Measurements from ENCODE around the gene MBNL2. TPM values are rescaled to one million over a fixed set of nuclear protein-coding genes. Genes with fewer than 3 reads are reported as not detected.

Gene MBNL2
- total and polyA plus RNA-seq, 2 of the 13 experiments (the other 11 are each of a cell fraction or from before 2014, with no cell fraction given) = 30.8 to 59.0 TPM

DNA sequence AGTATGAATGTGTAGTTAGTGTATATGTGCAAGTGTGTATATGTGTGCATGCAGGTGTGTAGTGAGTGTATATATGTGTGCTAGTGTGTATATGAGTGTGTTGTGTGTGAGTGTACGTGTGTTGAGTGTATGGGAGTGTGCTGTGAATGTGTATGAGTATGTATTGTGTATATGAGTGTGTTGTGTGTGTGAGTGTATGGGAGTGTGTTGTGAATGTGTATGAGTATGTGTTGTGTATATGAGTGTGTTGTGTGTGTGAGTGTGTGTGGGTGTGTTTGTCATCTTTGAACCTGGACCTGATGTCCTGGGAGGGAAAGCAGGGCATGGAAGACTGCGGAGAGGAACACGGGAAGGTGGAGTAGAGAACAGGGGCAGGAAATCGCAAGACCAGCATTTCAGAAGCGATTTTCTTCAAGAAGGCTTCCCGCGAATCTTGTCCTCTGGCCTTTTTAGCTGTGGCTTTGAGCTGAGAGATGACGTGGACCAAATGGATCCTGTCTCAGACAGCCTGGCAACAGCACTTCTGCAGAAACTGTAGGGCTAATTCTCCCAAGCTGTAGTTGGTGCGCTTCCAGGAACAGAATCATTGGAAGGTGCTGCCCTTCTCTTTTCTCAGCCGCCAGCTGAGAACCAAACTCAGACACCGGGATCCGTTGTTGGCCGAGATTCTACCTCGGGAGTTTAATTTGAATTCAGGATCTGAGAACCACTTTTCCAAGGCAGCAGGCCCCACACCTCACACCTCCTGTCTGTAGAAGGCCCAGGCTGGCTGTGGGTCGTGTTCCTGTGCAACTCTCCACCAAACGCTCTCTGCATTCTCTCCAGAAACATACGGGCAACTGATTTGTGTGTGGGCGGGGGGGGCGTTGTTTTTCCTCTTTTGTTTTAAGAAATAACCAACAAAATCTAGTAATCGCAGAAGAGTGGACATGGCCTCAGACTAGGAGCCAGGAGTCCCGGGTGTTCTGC, 117.2 kb downstream of the MBNL2 start (continued):
- TF ChIP-seq, protein P1, sequence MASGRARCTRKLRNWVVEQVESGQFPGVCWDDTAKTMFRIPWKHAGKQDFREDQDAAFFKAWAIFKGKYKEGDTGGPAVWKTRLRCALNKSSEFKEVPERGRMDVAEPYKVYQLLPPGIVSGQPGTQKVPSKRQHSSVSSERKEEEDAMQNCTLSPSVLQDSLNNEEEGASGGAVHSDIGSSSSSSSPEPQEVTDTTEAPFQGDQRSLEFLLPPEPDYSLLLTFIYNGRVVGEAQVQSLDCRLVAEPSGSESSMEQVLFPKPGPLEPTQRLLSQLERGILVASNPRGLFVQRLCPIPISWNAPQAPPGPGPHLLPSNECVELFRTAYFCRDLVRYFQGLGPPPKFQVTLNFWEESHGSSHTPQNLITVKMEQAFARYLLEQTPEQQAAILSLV (CRISPR knock-in tag; IDR thresholded peaks at IDR 0.05; ENCODE audit: borderline replicate concordance) = no peak
- TF ChIP-seq BORCS8-MEF2B (CRISPR knock-in tag; IDR thresholded peaks at IDR 0.05) (no peak), ZNF136 (CRISPR knock-in tag; IDR thresholded peaks at IDR 0.05; ENCODE audit: low read depth) (no peak), ZNF672 (CRISPR knock-in tag; IDR thresholded peaks at IDR 0.05) (no peak), ZMYM2 (CRISPR knock-in tag; IDR thresholded peaks at IDR 0.05) (no peak), ZNF138 (CRISPR knock-in tag; IDR thresholded peaks at IDR 0.05; ENCODE audit: low read depth) (no peak), POLR2G (IDR thresholded peaks at IDR 0.05; ENCODE audit: low read depth, low read length) (no peak)

DNA sequence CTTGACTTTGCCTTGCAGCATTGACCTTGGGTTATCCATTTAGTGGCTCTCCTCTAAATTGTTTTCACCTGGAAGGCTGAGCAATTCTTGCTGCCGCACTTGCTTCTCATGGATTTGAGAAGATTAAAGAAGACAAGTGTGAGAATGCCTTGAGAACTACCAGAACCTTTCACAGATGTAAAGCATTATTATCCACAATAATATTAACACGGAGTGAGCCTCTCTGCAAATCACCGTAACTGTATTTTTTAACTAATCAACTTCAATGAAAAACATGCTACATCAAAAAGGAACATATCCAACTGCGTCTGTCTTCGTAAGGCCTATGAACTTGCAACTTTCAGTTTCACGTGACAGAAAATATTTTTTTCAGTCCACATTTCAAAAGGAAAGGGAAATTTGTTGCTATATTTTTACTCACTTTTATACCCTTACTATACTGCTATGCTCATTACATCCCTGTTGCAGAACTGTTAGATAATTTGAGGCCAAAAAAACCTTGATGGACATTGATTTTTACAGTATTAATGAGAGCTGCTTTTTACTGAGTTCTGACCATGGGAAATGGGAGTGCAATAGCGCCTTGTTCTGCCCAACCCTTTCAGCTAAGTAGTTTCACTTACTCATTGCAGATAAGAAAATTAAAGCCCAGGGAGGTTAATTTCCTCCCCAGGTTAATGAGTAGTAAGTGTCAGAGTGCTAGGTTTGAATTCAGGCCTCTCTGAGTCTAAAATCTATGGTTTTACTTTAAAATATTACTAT, 118.0 kb downstream of the MBNL2 start:
- WGBS (ENCODE audit: low lambda C conversion rate) = 95% methylated on average over 7 of the region's 7 CpGs
- POLR2A ChIA-PET = no interaction called here
- no peak for TF ChIP-seq RBFOX2 (IDR thresholded peaks at IDR 0.05; ENCODE audit: low read depth, low read length)
- no peak for TF ChIP-seq ZFP37 (CRISPR knock-in tag; IDR thresholded peaks at IDR 0.05; ENCODE audit: borderline replicate concordance)
- no peak for TF ChIP-seq NKX3-1 (CRISPR knock-in tag; IDR thresholded peaks at IDR 0.05)
- TF ChIP-seq, protein P2, sequence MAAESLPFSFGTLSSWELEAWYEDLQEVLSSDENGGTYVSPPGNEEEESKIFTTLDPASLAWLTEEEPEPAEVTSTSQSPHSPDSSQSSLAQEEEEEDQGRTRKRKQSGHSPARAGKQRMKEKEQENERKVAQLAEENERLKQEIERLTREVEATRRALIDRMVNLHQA (CRISPR knock-in tag; IDR thresholded peaks at IDR 0.05) = no peak
- no peak for TF ChIP-seq ZNF564 (CRISPR knock-in tag; IDR thresholded peaks at IDR 0.05)
- no peak for TF ChIP-seq TAF15 (IDR thresholded peaks at IDR 0.05; ENCODE audit: low read depth, low read length, poor library complexity, severe bottlenecking)
- TF ChIP-seq PHF21A (CRISPR knock-in tag; IDR thresholded peaks at IDR 0.05) = no peak
- no peak for TF ChIP-seq HDAC6 (IDR thresholded peaks at IDR 0.05; ENCODE audit: low read depth, low read length)
- Histone ChIP-seq H3K4me3 (replicated peaks in 1 of 3; ENCODE audit: insufficient read depth in 1 of 3, low read depth in 2 of 3, low read length in 3 of 3) (no peak overlapping the region), H4K20me1 (ENCODE audit: insufficient read depth, low read length) (peaks cover 17% of the 10 kb centered on the region), H3K4me2 (ENCODE audit: low read depth, low read length) (no peak overlapping the region), H3K27me3 (ENCODE audit: control insufficient read depth in 1 of 2, insufficient read depth in 2 of 2, low read length in 2 of 2) (no peaks in the 10 kb centered on the region), H3K36me3 (replicated peaks in 1 of 2; ENCODE audit: control insufficient read depth in 1 of 2, insufficient read depth in 2 of 2, low read length in 2 of 2) (peaks cover 30 to 72% of the 10 kb centered on the region in 2 experiments), H3K9ac (ENCODE audit: insufficient read depth, low read depth, low read length) (no peak overlapping the region), H2AFZ (ENCODE audit: low read length) (no peak overlapping the region), H3K27ac (ENCODE audit: extremely low read length, insufficient read depth, low read length) (no peak overlapping the region), H3K4me1 (ENCODE audit: insufficient read depth, low read length) (peaks cover 18% of the 10 kb centered on the region), H3K9me3 (ENCODE audit: low read length) (no peaks in the 10 kb centered on the region), H3K79me2 (ENCODE audit: insufficient read depth, low read length) (peaks cover 11% of the 10 kb centered on the region)
- CTCF ChIA-PET (ENCODE audit: low intra/inter-chr PET ratio, low total read pairs) = no interaction called here
- DNase-seq (ENCODE audit: low spot score) (no peak), ATAC-seq (no peak), FAIRE-seq (no peak)
- intact Hi-C loops (cut with micrococcal nuclease; ENCODE audit: unreplicated experiment) = no loop called here
- BruUV-seq (replicated peaks) = no TSS peak
- in situ Hi-C loops (cut with HindIII; ENCODE audit: extremely low pct_ligation_motif_present, low pct_unique_long_range_greater_than_20kb) = loop anchor here (10.0 kb wide), 1 partner anchor 115 kb away; the partner anchor contains the start of gene MBNL2
